Esophagus muscularis mucosa (tissue), 4 donors: ENCODE results near the gene USPL1. TPM values are rescaled to one million over a fixed set of nuclear protein-coding genes. Genes with fewer than 3 reads are reported as not detected.

Source experiments
- DNase-seq: peaks from one replicate; pipeline ENCODE4 v3.0.0-alpha.2; 2017; ENCODE audit errors: extremely low spot score
- H3K27ac ChIP-seq, 4 donors: fragments of 200-600 bp; sonication (generic); replicated peaks in 1 of 4; 1 replicate in 3 of 4; 2 replicates in 1 of 4; pipeline ENCODE4 v1.5.1; 2016 to 2019; ENCODE audit warnings: mild to moderate bottlenecking in 1 of 4
- H3K27me3 ChIP-seq, 4 donors: fragments of 200-600 bp; sonication (generic); one replicate each; pipeline versions ENCODE4 v1.5.1 to v1.6.0; 2016 to 2019
- H3K36me3 ChIP-seq, 4 donors: fragments of 200-600 bp; sonication (generic); one replicate each; pipeline ENCODE4 v1.5.1; 2016 to 2019
- H3K4me1 ChIP-seq, 4 donors: fragments of 200-600 bp; sonication (generic); one replicate each; pipeline ENCODE4 v1.5.1; 2016 to 2019
- H3K4me3 ChIP-seq, 4 donors: fragments of 200-600 bp; sonication (generic); 1 replicate in 2 of 4; 2 replicates in 2 of 4; pipeline ENCODE4 v1.5.1; 2016 to 2019; ENCODE audit warnings: mild to moderate bottlenecking in 4 of 4, moderate library complexity in 1 of 4
- H3K9me3 ChIP-seq, 4 donors: fragments of 200-600 bp; sonication (generic); 1 replicate in 3 of 4; 2 replicates in 1 of 4; pipeline ENCODE4 v1.5.1; 2016 to 2019
- CTCF ChIP-seq, 3 experiments: fragments of 200-600 bp in 2 of 3; fragments of 450-650 bp in 1 of 3; sonication (generic) in 2 of 3; IDR thresholded peaks; one replicate each; pipeline ENCODE4 v1.5.1; 2017 to 2019; ENCODE audit warnings: antibody characterized with exemption in 3 of 3, mild to moderate bottlenecking in 2 of 3, moderate library complexity in 1 of 3
- EP300 ChIP-seq: sonication (generic); formaldehyde crosslinking; IDR thresholded peaks from one replicate; pipeline ENCODE4 v1.6.1; 2017; ENCODE audit warnings: antibody characterized with exemption
- POLR2A ChIP-seq: fragments of 450-650 bp; IDR thresholded peaks from one replicate; pipeline ENCODE4 v1.6.1; 2017; ENCODE audit warnings: antibody characterized with exemption, moderate library complexity, mild to moderate bottlenecking, low read depth
- POLR2AphosphoS5 ChIP-seq, 2 donors: sonication (generic); formaldehyde crosslinking; IDR thresholded peaks; one replicate each; pipeline ENCODE4 v1.6.1; 2017; ENCODE audit warnings: antibody characterized with exemption in 2 of 2
- WGBS: methylation state at CpG from one replicate; pipeline ENCODE4 v1.1.5; 2018; 5-methylcytosine and 5-hydroxymethylcytosine counted together
- intact Hi-C: fragments of 100-400 bp; cut with DNase I; formaldehyde crosslinking; loops from one replicate; pipeline ENCODE4 v1.15.1; 2023
- total RNA-seq, 4 donors: library from RNA; depleted of rRNA; stranded (reverse); fragments of >200 nt; gene quantifications; one replicate each; pipeline versions ENCODE4 v1.1.0 to v1.2.1, GENCODE V29; 2016

Gene USPL1
- total RNA-seq: 10 to 100 TPM; 13.2 to 21.6 (median 19.4) TPM

GRCh38 chr13:30617315-30618185 is at the start of gene USPL1:
TSS of gene USPL1 (plus strand) at chr13:30617920. CDS start at chr13:30621141, 3,221 bp downstream.
- Histone ChIP-seq H3K9me3 (no peaks in the 10 kb centered on the region), H3K27me3 (no peaks in the 10 kb centered on the region), H3K4me1 (peaks cover 15 to 40% (median 39%) of the 10 kb centered on the region in 4 donors), H3K27ac (peak within 1 kb of the TSS; percentile 97 to 100 (median 99)), H3K36me3 (peaks cover 0 to 2% (median 0%) of the 10 kb centered on the region in 4 donors), H3K4me3 (peak within 1 kb of the TSS; percentile 78 to 95 (median 90))
- TF ChIP-seq POLR2A: peak; percentile 92
- TF ChIP-seq POLR2AphosphoS5 (IDR thresholded peaks at IDR 0.05): peak; percentile 99 to 100
- TF ChIP-seq EP300: peak; percentile 23
- peak in 2 of 3 experiments; percentile 38 to 45 for TF ChIP-seq CTCF (IDR thresholded peaks at IDR 0.05)
- DNase-seq: peak; percentile 99
- intact Hi-C loops: loop anchor here (2.0 to 5.0 kb wide), 2 partner anchors 153 to 210 kb away; partner anchors contain the start of gene HMGB1
- WGBS: under 1% methylated on average over 67 of the region's 78 CpGs

GRCh38 chr13:30569901-30570576 is 47.7 kb upstream of the USPL1 start:
- Histone ChIP-seq H3K4me3 (no peak overlapping the region), H3K4me1 (peaks cover 8 to 22% (median 19%) of the 10 kb centered on the region in 4 donors), H3K27ac (peak overlapping the region in 2 of 4 donors; percentile 1 to 40), H3K27me3 (no peaks in the 10 kb centered on the region), H3K36me3 (no peaks in the 10 kb centered on the region), H3K9me3 (no peaks in the 10 kb centered on the region)
- TF ChIP-seq CTCF (IDR thresholded peaks at IDR 0.05) (no peak), POLR2AphosphoS5 (IDR thresholded peaks at IDR 0.05) (peak; percentile 14 to 43)
- DNase-seq: no peak
- 65% methylated on average over 8 of the region's 8 CpGs for WGBS
- intact Hi-C loops: loop anchor here (5.0 kb wide), 2 partner anchors 227 to 438 kb away; no protein-coding TSS in a partner anchor

GRCh38 chr13:30570691-30571090 is 47.0 kb upstream of the USPL1 start:
- H3K27ac ChIP-seq: peak overlapping the region in 1 of 4 donors; percentile 40
- H3K4me1 ChIP-seq: peaks cover 8 to 22% (median 19%) of the 10 kb centered on the region in 4 donors
- DNase-seq: no peak
- no peaks in the 10 kb centered on the region for H3K27me3 ChIP-seq
- no peaks in the 10 kb centered on the region for H3K36me3 ChIP-seq
- intact Hi-C loops: loop anchor here (5.0 kb wide), 2 partner anchors 227 to 438 kb away; no protein-coding TSS in a partner anchor
- no peak overlapping the region for H3K4me3 ChIP-seq
- H3K9me3 ChIP-seq: no peaks in the 10 kb centered on the region
- TF ChIP-seq POLR2AphosphoS5 (IDR thresholded peaks at IDR 0.05) (no peak), CTCF (IDR thresholded peaks at IDR 0.05) (no peak), EP300 (no peak), POLR2A (no peak)

GRCh38 chr13:30572859-30573275 is 44.9 kb upstream of the USPL1 start:
- Histone ChIP-seq H3K4me3 (peak overlapping the region; percentile 38 to 59 (median 48)), H3K36me3 (no peaks in the 10 kb centered on the region), H3K9me3 (no peaks in the 10 kb centered on the region), H3K27ac (peak overlapping the region; percentile 51 to 66 (median 63)), H3K27me3 (no peaks in the 10 kb centered on the region), H3K4me1 (peaks cover 8 to 26% (median 20%) of the 10 kb centered on the region in 4 donors)
- DNase-seq: no peak
- TF ChIP-seq CTCF (IDR thresholded peaks at IDR 0.05): peak in 2 of 3 experiments; percentile 22 to 36
- TF ChIP-seq EP300: no peak
- no peak for TF ChIP-seq POLR2AphosphoS5 (IDR thresholded peaks at IDR 0.05)
- TF ChIP-seq POLR2A: no peak
- WGBS: 0% methylated on average over 1 of the region's 1 CpG
- intact Hi-C loops: loop anchor here (5.0 kb wide), 2 partner anchors 224 to 441 kb away; no protein-coding TSS in a partner anchor
